Stimulated activated memory B cell treated with anti-CD40 and anti-IgM and Interleukin-4, amounts not matched to agents 10 μg/mL and 1 μg/mL and 100 μg/mL, for 72 hours (primary cell): Measurements from ENCODE around the gene KIRREL1.
A peak's percentile ranks its signal among the peaks of the same experiment; 100 is the strongest.

Experiments
- ATAC-seq: fragments of 150-1000 bp; cut with Tn5 transposase; 2 replicates; pipeline ENCODE4 v1.10.0; 2021
- H3K27ac Mint-ChIP-seq: one replicate; pipeline ENCODE4 v1.8.0; 2022; ENCODE audit warnings: mild to moderate bottlenecking, mixed read lengths
- H3K27me3 Mint-ChIP-seq: one replicate; pipeline ENCODE4 v1.8.0; 2022; ENCODE audit warnings: mixed read lengths
- H3K36me3 Mint-ChIP-seq: one replicate; pipeline ENCODE4 v1.8.0; 2022; ENCODE audit warnings: mixed read lengths
- H3K4me1 Mint-ChIP-seq: one replicate; pipeline ENCODE4 v1.8.0; 2022; ENCODE audit warnings: mixed read lengths
- H3K4me3 Mint-ChIP-seq: one replicate; pipeline ENCODE4 v1.8.0; 2022; ENCODE audit warnings: mild to moderate bottlenecking, moderate library complexity, mixed read lengths
- H3K9me3 Mint-ChIP-seq: one replicate; pipeline ENCODE4 v1.8.0; 2022; ENCODE audit warnings: mixed read lengths

Gene KIRREL1

GRCh38 chr1:157966031-157966537 lies 27.4 kb upstream of the KIRREL1 start:
- no peaks in the 10 kb centered on the region for H3K9me3 Mint-ChIP-seq
- peaks cover 14% of the 10 kb centered on the region for H3K4me1 Mint-ChIP-seq
- ATAC-seq = no peak
- peaks cover 32% of the 10 kb centered on the region for H3K27me3 Mint-ChIP-seq
- no peak overlapping the region for H3K27ac Mint-ChIP-seq
- no peaks in the 10 kb centered on the region for H3K36me3 Mint-ChIP-seq
- H3K4me3 Mint-ChIP-seq = no peak overlapping the region

DNA sequence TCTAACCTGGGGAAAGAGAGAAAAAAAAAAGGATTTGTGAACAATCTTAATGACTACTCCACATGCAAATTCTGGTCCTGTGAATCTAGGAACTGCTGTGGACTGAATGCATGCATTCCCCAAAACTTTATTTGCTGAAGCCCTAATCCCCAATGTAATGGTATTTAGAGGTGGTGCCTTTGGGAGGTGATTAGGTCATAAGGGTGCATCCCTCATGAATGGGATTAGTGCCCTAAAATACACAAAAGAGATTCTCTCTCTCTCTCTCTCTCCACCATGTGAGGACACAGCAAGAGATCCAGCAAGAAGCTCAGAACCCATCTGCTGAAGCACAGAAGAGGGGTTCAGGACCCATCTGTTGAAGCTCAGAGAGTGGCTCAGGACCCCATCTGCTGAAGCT lies 26.2 kb upstream of the KIRREL1 start:
- Mint-ChIP-seq H3K9me3 (peaks cover 2% of the 10 kb centered on the region), H3K27me3 (peaks cover 21% of the 10 kb centered on the region), H3K36me3 (no peaks in the 10 kb centered on the region), H3K27ac (no peak overlapping the region), H3K4me1 (peaks cover 7% of the 10 kb centered on the region), H3K4me3 (no peak overlapping the region)
- no peak for ATAC-seq

DNA sequence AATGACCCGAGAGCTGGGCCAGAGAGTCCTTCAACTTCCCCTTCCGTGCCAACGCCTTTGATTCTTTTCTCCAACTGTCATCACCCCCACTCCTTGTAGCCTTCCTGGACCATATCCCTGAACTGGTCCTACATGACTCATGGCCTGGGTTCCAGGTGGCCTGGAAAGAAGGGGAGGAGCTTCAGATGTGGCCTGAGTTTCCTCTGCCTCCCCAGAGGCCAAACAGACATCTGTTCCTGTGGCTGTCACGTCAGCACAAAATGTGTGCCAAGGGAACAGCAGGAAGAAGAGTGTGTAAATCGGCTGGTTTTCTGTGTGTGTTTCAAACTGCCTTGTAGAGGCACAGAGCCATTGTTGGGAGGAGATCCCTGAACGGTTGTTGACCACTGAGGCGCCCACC lies 24.9 kb upstream of the KIRREL1 start:
- peaks cover 4% of the 10 kb centered on the region for H3K9me3 Mint-ChIP-seq
- H3K4me3 Mint-ChIP-seq = no peak overlapping the region
- no peak for ATAC-seq
- H3K27me3 Mint-ChIP-seq = peaks cover 11% of the 10 kb centered on the region
- H3K4me1 Mint-ChIP-seq = no peaks in the 10 kb centered on the region
- H3K27ac Mint-ChIP-seq = no peak overlapping the region
- H3K36me3 Mint-ChIP-seq = no peaks in the 10 kb centered on the region

GRCh38 chr1:157968946-157969345 lies 24.5 kb upstream of the KIRREL1 start:
- Mint-ChIP-seq H3K27me3 (peaks cover 16% of the 10 kb centered on the region), H3K9me3 (peaks cover 4% of the 10 kb centered on the region), H3K4me1 (no peaks in the 10 kb centered on the region), H3K27ac (no peak overlapping the region), H3K36me3 (no peaks in the 10 kb centered on the region), H3K4me3 (no peak overlapping the region)
- no peak for ATAC-seq

GRCh38 chr1:157969697-157970485 lies 23.6 kb upstream of the KIRREL1 start:
- Mint-ChIP-seq H3K27ac (no peak overlapping the region), H3K9me3 (peaks cover 4% of the 10 kb centered on the region), H3K36me3 (no peaks in the 10 kb centered on the region), H3K4me3 (no peak overlapping the region), H3K4me1 (no peaks in the 10 kb centered on the region), H3K27me3 (peaks cover 21% of the 10 kb centered on the region)
- no peak for ATAC-seq

- no peaks in the 10 kb centered on the region for H3K4me1 Mint-ChIP-seq
- no peaks in the 10 kb centered on the region for H3K36me3 Mint-ChIP-seq
- no peak overlapping the region for H3K27ac Mint-ChIP-seq
- peaks cover 31% of the 10 kb centered on the region for H3K27me3 Mint-ChIP-seq
- ATAC-seq = no peak
- H3K9me3 Mint-ChIP-seq = peaks cover 4% of the 10 kb centered on the region
- no peak overlapping the region for H3K4me3 Mint-ChIP-seq
Measured at GRCh38 chr1:157971769-157972168, 21.7 kb upstream of the KIRREL1 start.

GRCh38 chr1:157975228-157975950 lies 18.1 kb upstream of the KIRREL1 start:
- Mint-ChIP-seq H3K9me3 (peaks cover 4% of the 10 kb centered on the region), H3K27me3 (peaks cover 45% of the 10 kb centered on the region), H3K4me1 (no peaks in the 10 kb centered on the region), H3K4me3 (no peak overlapping the region), H3K27ac (no peak overlapping the region), H3K36me3 (no peaks in the 10 kb centered on the region)
- ATAC-seq = no peak

- H3K36me3 Mint-ChIP-seq = no peaks in the 10 kb centered on the region
- H3K4me3 Mint-ChIP-seq = no peak overlapping the region
- H3K27me3 Mint-ChIP-seq = peaks cover 45% of the 10 kb centered on the region
- H3K4me1 Mint-ChIP-seq = no peaks in the 10 kb centered on the region
- H3K9me3 Mint-ChIP-seq = peaks cover 4% of the 10 kb centered on the region
- H3K27ac Mint-ChIP-seq = no peak overlapping the region
- no peak for ATAC-seq
Measured at GRCh38 chr1:157976888-157977287, 16.6 kb upstream of the KIRREL1 start.

DNA sequence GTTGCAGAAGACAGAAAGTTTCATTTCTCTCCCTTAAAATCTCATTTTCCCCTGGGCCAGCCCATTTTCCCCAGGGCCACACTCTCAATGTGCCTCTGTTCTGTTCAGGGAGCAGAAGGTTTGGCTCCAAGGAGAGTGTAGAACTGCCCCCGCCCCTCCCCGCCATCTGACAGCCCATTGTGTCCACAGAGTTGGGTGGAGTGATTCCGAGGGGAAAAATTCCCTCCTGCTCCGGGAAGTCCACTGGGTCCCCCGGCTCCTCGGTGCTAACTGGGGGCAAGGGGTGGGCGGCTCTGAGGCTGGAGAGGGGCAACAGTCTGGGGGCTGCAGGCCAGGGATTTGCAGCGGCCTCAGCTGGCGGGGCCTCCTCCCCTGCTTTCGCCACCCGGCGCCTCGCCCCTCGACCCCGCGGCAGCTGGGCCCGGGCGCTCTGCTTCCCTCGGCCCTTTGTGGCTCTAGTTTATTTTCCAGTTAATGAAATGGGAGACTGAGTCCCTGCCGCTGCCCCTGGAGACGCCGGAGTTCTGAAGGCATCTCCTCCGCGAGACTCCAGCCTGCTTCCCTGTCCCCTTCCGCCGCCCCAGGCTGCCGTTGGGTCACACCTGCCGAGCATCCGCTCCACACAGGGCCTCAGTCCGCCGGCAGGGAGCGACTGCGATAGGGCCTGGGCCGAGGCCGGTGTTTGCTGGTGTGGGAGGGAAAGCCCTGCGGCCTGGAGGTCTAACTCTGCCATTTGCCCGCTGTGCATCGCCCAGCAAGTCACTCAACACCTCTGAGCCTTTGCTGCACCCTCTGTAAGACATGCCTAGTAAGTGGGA lies 14.7 kb upstream of the KIRREL1 start:
- ATAC-seq = no peak
- H3K27me3 Mint-ChIP-seq = peaks cover 40% of the 10 kb centered on the region
- H3K36me3 Mint-ChIP-seq = no peaks in the 10 kb centered on the region
- H3K4me3 Mint-ChIP-seq = no peak overlapping the region
- peaks cover 4% of the 10 kb centered on the region for H3K4me1 Mint-ChIP-seq
- H3K27ac Mint-ChIP-seq = no peak overlapping the region
- H3K9me3 Mint-ChIP-seq = no peaks in the 10 kb centered on the region

- no peak for ATAC-seq
- no peak overlapping the region for H3K27ac Mint-ChIP-seq
- no peaks in the 10 kb centered on the region for H3K9me3 Mint-ChIP-seq
- H3K36me3 Mint-ChIP-seq = no peaks in the 10 kb centered on the region
- H3K4me3 Mint-ChIP-seq = no peak overlapping the region
- H3K27me3 Mint-ChIP-seq = peaks cover 30% of the 10 kb centered on the region
- peaks cover 8% of the 10 kb centered on the region for H3K4me1 Mint-ChIP-seq
Measured at GRCh38 chr1:157982136-157982535, 11.3 kb upstream of the KIRREL1 start.

DNA sequence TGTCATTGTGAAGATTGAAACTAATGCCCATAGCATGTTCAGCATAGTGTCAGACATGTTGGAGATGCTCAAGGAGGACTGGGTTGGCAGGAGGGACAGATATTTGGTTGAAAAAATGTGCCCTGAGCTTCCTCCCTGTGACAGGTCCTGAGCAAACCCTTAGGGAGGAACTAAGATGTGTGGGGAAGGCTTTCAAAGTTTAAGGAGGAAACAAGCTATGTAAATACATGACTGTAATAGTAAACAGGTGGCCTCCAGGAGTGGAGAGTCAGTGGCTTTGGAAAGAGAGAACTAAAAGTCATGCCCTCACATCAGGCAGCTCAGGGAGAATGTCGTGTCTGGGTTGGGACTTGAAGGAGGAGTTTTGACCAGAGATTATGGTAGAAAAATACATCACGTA lies 9.7 kb upstream of the KIRREL1 start:
- no peak overlapping the region for H3K27ac Mint-ChIP-seq
- H3K9me3 Mint-ChIP-seq = no peaks in the 10 kb centered on the region
- peaks cover 29% of the 10 kb centered on the region for H3K27me3 Mint-ChIP-seq
- no peak overlapping the region for H3K4me3 Mint-ChIP-seq
- ATAC-seq = peak; percentile 54
- H3K36me3 Mint-ChIP-seq = no peaks in the 10 kb centered on the region
- peaks cover 8% of the 10 kb centered on the region for H3K4me1 Mint-ChIP-seq

GRCh38 chr1:157984469-157984868 lies 9.0 kb upstream of the KIRREL1 start:
- no peak overlapping the region for H3K27ac Mint-ChIP-seq
- H3K4me1 Mint-ChIP-seq = peaks cover 8% of the 10 kb centered on the region
- no peaks in the 10 kb centered on the region for H3K36me3 Mint-ChIP-seq
- no peak for ATAC-seq
- H3K4me3 Mint-ChIP-seq = no peak overlapping the region
- H3K9me3 Mint-ChIP-seq = no peaks in the 10 kb centered on the region
- peaks cover 24% of the 10 kb centered on the region for H3K27me3 Mint-ChIP-seq

- Mint-ChIP-seq H3K9me3 (no peaks in the 10 kb centered on the region), H3K27ac (no peak overlapping the region), H3K4me1 (peaks cover 8% of the 10 kb centered on the region), H3K27me3 (peaks cover 32% of the 10 kb centered on the region), H3K4me3 (no peak overlapping the region), H3K36me3 (no peaks in the 10 kb centered on the region)
- no peak for ATAC-seq
Measured at GRCh38 chr1:157985473-157985872, 8.0 kb upstream of the KIRREL1 start.

DNA sequence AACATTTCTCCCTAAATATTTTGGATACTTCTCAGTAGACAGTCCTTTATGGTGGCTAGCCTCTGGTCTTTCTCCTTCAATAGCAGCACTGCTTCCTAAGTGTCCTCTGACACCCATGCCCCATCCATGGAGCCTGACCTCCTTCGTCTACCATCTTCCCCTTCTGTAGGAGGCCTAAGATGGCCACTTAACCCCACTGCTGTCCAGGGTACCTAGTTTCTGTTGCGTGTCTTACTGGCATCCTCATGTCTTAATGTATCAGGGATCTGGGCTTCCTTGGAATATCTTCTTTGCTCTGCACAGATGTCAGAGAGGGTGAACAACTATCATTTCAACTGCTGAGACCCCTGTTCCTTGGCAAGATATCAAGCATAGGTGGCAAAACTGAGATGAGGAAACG lies 5.4 kb upstream of the KIRREL1 start:
- H3K4me3 Mint-ChIP-seq = no peak overlapping the region
- no peak for ATAC-seq
- H3K27ac Mint-ChIP-seq = no peak overlapping the region
- H3K9me3 Mint-ChIP-seq = no peaks in the 10 kb centered on the region
- H3K36me3 Mint-ChIP-seq = no peaks in the 10 kb centered on the region
- H3K27me3 Mint-ChIP-seq = peaks cover 58% of the 10 kb centered on the region
- peaks cover 18% of the 10 kb centered on the region for H3K4me1 Mint-ChIP-seq
